Measurements from ENCODE around the gene TENM4.

DNA sequence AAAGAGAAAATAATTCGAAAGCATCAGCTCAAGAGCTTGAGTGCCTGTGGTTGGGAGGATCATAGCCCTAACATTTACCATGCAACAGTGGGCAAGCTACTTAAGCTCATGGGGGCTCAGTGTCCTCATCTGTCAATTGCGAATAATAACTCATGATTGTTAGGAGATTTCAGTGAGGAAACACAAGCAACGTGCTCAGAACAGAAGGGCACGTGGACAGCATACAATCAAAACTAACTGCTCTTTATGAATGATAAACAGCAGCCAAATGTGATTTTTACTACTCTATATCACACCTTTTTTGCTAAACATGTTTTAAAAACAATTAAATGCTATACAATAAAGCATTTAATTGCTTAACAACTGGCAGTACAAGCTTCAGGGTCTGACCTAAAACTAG lies 556.1 kb downstream of the TENM4 start:
- TF ChIP-seq CTCF (IDR thresholded peaks at IDR 0.05; ENCODE audit: low read depth, low read length, poor library complexity, severe bottlenecking) (no peak), EZH2phosphoT487 (IDR thresholded peaks at IDR 0.05; ENCODE audit: borderline replicate concordance, low read length) (no peak)

All from DOHH2 (cell line).